HCT116 (cell line): ENCODE data around the gene PPT2.

Source experiments
- POLR2A ChIP-seq: IDR thresholded peaks from 2 replicates; pipeline ENCODE4 v1.7.0; 2011; ENCODE audit warnings: borderline replicate concordance; ENCODE audit not compliant: insufficient read depth, insufficient read length; ENCODE audit errors: extremely low read depth
- TF ChIP-seq, protein P1 (sequence below), 3 experiments: fragments of 200-600 bp in 1 of 3; sonication (generic) in 1 of 3; IDR thresholded peaks in 2 of 3; conservative IDR thresholded peaks in 1 of 3; 2 replicates each; pipeline ENCODE4 v1.5.1; 2012 to 2017; ENCODE audit warnings: low read depth in 2 of 3, low read length in 2 of 3, antibody characterized with exemption in 1 of 3, borderline replicate concordance in 1 of 3, control low read depth in 1 of 3, mild to moderate bottlenecking in 1 of 3, mixed read lengths in 1 of 3, mixed run types in 1 of 3, moderate library complexity in 1 of 3; ENCODE audit not compliant: insufficient read depth in 1 of 3

DNA sequence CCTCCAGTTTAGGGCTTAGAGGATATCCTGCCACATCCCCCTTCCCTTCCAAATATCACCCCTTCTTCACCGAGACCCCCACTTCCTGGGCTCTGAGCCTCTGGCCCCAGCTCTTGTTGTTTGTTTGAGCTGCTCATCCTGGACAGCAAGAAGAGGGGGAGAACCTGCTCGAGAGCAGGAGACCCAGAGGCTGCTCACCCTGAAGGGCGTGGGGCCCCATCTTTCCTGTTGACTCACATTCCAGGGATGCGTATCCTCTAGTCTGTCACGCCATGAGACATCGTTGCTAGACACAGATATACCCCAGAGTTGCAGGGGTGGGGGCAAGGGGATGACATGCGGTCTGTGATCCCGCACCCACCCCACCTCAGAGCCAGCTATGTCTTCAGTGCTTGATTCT is 39.1 kb upstream of the PPT2 start:
- TF ChIP-seq, protein P1, sequence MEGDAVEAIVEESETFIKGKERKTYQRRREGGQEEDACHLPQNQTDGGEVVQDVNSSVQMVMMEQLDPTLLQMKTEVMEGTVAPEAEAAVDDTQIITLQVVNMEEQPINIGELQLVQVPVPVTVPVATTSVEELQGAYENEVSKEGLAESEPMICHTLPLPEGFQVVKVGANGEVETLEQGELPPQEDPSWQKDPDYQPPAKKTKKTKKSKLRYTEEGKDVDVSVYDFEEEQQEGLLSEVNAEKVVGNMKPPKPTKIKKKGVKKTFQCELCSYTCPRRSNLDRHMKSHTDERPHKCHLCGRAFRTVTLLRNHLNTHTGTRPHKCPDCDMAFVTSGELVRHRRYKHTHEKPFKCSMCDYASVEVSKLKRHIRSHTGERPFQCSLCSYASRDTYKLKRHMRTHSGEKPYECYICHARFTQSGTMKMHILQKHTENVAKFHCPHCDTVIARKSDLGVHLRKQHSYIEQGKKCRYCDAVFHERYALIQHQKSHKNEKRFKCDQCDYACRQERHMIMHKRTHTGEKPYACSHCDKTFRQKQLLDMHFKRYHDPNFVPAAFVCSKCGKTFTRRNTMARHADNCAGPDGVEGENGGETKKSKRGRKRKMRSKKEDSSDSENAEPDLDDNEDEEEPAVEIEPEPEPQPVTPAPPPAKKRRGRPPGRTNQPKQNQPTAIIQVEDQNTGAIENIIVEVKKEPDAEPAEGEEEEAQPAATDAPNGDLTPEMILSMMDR (IDR thresholded peaks at IDR 0.05 in 2 of 3, conservative IDR thresholded peaks at IDR 0.05 in 1 of 3; ENCODE audit: borderline replicate concordance in 1 of 3, insufficient read depth in 1 of 3, low read depth in 2 of 3, low read length in 2 of 3), result no peak
- TF ChIP-seq POLR2A, result no peak
